ENCODE results near the gene SNX13.

DNA sequence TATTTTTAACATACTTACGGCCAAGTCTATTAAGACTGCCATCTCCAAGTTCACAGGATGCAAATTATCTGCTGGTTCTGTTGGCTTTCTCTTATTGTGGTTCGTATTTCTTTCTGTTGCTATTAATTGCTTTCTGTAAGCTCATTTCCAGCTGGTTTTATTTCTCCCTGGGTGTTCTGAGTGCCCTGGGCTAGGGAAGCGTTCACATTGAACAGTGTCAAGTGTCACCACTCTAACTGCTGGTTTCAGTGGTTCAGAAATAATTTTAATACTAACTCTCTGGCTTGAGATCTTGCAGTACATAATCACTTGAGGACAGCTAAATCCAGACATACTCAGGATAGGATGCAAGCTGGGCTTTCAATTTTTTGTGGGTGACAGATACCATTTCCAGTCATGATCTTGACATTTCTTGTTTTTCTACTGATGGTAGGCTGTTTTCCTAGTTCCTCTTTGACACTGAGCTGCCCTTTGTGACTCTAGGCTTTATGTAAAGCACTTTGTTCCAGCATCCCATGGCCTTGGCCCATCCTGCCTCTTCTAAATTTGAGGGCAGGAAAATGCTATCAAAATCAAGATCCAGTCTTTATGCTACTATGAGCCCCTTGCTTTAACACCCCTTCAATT lies 117.6 kb downstream of the SNX13 start:
- TF ChIP-seq, protein P1, sequence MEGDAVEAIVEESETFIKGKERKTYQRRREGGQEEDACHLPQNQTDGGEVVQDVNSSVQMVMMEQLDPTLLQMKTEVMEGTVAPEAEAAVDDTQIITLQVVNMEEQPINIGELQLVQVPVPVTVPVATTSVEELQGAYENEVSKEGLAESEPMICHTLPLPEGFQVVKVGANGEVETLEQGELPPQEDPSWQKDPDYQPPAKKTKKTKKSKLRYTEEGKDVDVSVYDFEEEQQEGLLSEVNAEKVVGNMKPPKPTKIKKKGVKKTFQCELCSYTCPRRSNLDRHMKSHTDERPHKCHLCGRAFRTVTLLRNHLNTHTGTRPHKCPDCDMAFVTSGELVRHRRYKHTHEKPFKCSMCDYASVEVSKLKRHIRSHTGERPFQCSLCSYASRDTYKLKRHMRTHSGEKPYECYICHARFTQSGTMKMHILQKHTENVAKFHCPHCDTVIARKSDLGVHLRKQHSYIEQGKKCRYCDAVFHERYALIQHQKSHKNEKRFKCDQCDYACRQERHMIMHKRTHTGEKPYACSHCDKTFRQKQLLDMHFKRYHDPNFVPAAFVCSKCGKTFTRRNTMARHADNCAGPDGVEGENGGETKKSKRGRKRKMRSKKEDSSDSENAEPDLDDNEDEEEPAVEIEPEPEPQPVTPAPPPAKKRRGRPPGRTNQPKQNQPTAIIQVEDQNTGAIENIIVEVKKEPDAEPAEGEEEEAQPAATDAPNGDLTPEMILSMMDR (IDR thresholded peaks at IDR 0.05): no peak
- TF ChIP-seq EZH2 (IDR thresholded peaks at IDR 0.05; ENCODE audit: borderline replicate concordance, insufficient read depth, low read depth, low read length, poor library complexity, severe bottlenecking): no peak
